Right cardiac atrium (tissue), 5 donors: ENCODE measurements around the gene MISP3. TPM values are rescaled to one million over a fixed set of nuclear protein-coding genes. Genes with fewer than 3 reads are reported as not detected.

ENCODE experiments used
- ATAC-seq, 2 donors: fragments of 200-7000 bp; cut with Tn5 transposase; one replicate each; pipeline versions ENCODE4 v1.8.0 to v1.9.1; 2020; ENCODE audit warnings: moderate library complexity in 2 of 2, mild to moderate bottlenecking in 1 of 2
- DNase-seq, 3 donors: peaks; one replicate each; pipeline ENCODE4 v3.0.0-alpha.2; 2020
- H3K27ac ChIP-seq: one replicate; pipeline ENCODE4 v1.5.1; 2013; ENCODE audit warnings: mild to moderate bottlenecking, low read length, control low read depth, moderate library complexity
- H3K27me3 ChIP-seq: one replicate; pipeline ENCODE4 v1.6.1; 2013; ENCODE audit not compliant: control insufficient read depth, insufficient read depth
- H3K4me1 ChIP-seq: one replicate; pipeline ENCODE4 v1.6.1; 2013; ENCODE audit warnings: low read length; ENCODE audit not compliant: control insufficient read depth, insufficient read depth
- H3K4me3 ChIP-seq: one replicate; pipeline ENCODE4 v1.5.1; 2013; ENCODE audit warnings: low read length, control low read depth
- H3K9me3 ChIP-seq: one replicate; pipeline ENCODE4 v1.6.1; 2013; ENCODE audit warnings: low read length; ENCODE audit not compliant: control insufficient read depth
- WGBS: extraction: QIAGEN DNeasy Blood & Tissue Kit; methylation state at CpG from one replicate; pipeline ENCODE4 v1.1.7; 2013; 5-methylcytosine and 5-hydroxymethylcytosine counted together
- intact Hi-C, 4 donors: fragments of 100-400 bp; cut with DNase I; formaldehyde crosslinking; loops; one replicate each; pipeline versions ENCODE4 v1.11.0 to v1.14.0; 2022 to 2023
- polyA plus RNA-seq: library from polyadenylated mRNA; stranded (reverse); fragments of 200-250 nt; gene quantifications from one replicate; pipeline ENCODE4 v1.2.3, GENCODE V29; 2013
- total RNA-seq, 4 donors: library from RNA; stranded (reverse); fragmentation: NEBNext Ultra II Directional; extraction: Animal tissue kit (Norgen Biotek cat#: 25700); gene quantifications; one replicate each; pipeline ENCODE4 v1.2.1, GENCODE V29; 2021
- donor health status: healthy with polysubstance abuse.
- donor health status: DM: no; HTN: yes; CAD: no.
- donor health status: DM: no; HTN: no; CAD: no.
- donor health status: DM: no; HTN: yes; CAD: no; lungs with severe emphysema.
- donor health status: DM: yes; HTN: yes; CAD: no.

The MISP3 gene
- total and polyA plus RNA-seq, 5 donors, result 6.4 to 11.1 (median 9.4) TPM

GRCh38 chr19:14093117-14093823, 20.7 kb downstream of the MISP3 start:
- intact Hi-C loops, result no loop called here
- ATAC-seq, result no peak
- Histone ChIP-seq H3K9me3 (no peaks in the 10 kb centered on the region), H3K27ac (no peak overlapping the region), H3K4me1 (no peaks in the 10 kb centered on the region), H3K27me3 (no peaks in the 10 kb centered on the region), H3K4me3 (no peak overlapping the region)
- WGBS, result 96% methylated on average over 9 of the region's 9 CpGs
- DNase-seq, result no peak

- Histone ChIP-seq H3K27me3 (no peaks in the 10 kb centered on the region), H3K27ac (no peak overlapping the region), H3K4me1 (no peaks in the 10 kb centered on the region), H3K9me3 (no peaks in the 10 kb centered on the region), H3K4me3 (no peak overlapping the region)
- ATAC-seq (no peak), DNase-seq (no peak)
- intact Hi-C loops, result no loop called here
- WGBS, result 82% methylated on average over 7 of the region's 7 CpGs
These were observed 22.3 kb downstream of the MISP3 start for GRCh38 chr19:14094854-14095253.

GRCh38 chr19:14096272-14096992, 23.8 kb downstream of the MISP3 start:
- no peaks in the 10 kb centered on the region for H3K27me3 ChIP-seq
- H3K4me1 ChIP-seq, result no peaks in the 10 kb centered on the region
- H3K9me3 ChIP-seq, result no peaks in the 10 kb centered on the region
- intact Hi-C loops, result no loop called here
- WGBS, result 95% methylated on average over 11 of the region's 11 CpGs
- no peak overlapping the region for H3K4me3 ChIP-seq
- ATAC-seq (no peak), DNase-seq (no peak)
- no peak overlapping the region for H3K27ac ChIP-seq

GRCh38 chr19:14097532-14098151, 25.1 kb downstream of the MISP3 start:
- Histone ChIP-seq H3K4me1 (no peaks in the 10 kb centered on the region), H3K27me3 (no peaks in the 10 kb centered on the region), H3K9me3 (no peaks in the 10 kb centered on the region), H3K4me3 (no peak overlapping the region), H3K27ac (no peak overlapping the region)
- 79% methylated on average over 21 of the region's 21 CpGs for WGBS
- ATAC-seq, result no peak
- DNase-seq, result no peak
- intact Hi-C loops, result no loop called here

- Histone ChIP-seq H3K4me1 (no peaks in the 10 kb centered on the region), H3K4me3 (no peak overlapping the region), H3K27me3 (no peaks in the 10 kb centered on the region), H3K9me3 (no peaks in the 10 kb centered on the region), H3K27ac (no peak overlapping the region)
- DNase-seq (peak in 1 of 3 donors; percentile 11), ATAC-seq (no peak)
- 96% methylated on average over 6 of the region's 6 CpGs for WGBS
- intact Hi-C loops, result no loop called here
These were observed 28.5 kb downstream of the MISP3 start for GRCh38 chr19:14101003-14101545.

GRCh38 chr19:14102102-14102696, 29.6 kb downstream of the MISP3 start:
- ATAC-seq (peak; percentile 10 to 16), DNase-seq (peak; percentile 29 to 69 (median 45))
- intact Hi-C loops, result no loop called here
- Histone ChIP-seq H3K4me1 (no peaks in the 10 kb centered on the region), H3K27ac (peak overlapping the region; percentile 48), H3K9me3 (no peaks in the 10 kb centered on the region), H3K27me3 (no peaks in the 10 kb centered on the region), H3K4me3 (no peak overlapping the region)
- 58% methylated on average over 11 of the region's 11 CpGs for whole genome bisulfite sequencing

GRCh38 chr19:14102756-14103155, 30.2 kb downstream of the MISP3 start:
- H3K4me1 ChIP-seq, result no peaks in the 10 kb centered on the region
- no peaks in the 10 kb centered on the region for H3K27me3 ChIP-seq
- no peak overlapping the region for H3K27ac ChIP-seq
- intact Hi-C loops, result no loop called here
- no peak overlapping the region for H3K4me3 ChIP-seq
- no peak for ATAC-seq
- no peaks in the 10 kb centered on the region for H3K9me3 ChIP-seq
- WGBS, result 87% methylated on average over 10 of the region's 10 CpGs
- DNase-seq, result no peak

GRCh38 chr19:14103310-14103709, 30.7 kb downstream of the MISP3 start:
- Histone ChIP-seq H3K9me3 (no peaks in the 10 kb centered on the region), H3K4me3 (no peak overlapping the region), H3K27ac (no peak overlapping the region), H3K27me3 (no peaks in the 10 kb centered on the region), H3K4me1 (no peaks in the 10 kb centered on the region)
- no peak for ATAC-seq
- intact Hi-C loops, result no loop called here
- WGBS, result 91% methylated on average over 1 of the region's 1 CpG
- DNase-seq, result peak in 1 of 3 donors; percentile 24

GRCh38 chr19:14105680-14106079, 33.1 kb downstream of the MISP3 start:
- intact Hi-C loops, result no loop called here
- H3K9me3 ChIP-seq, result no peaks in the 10 kb centered on the region
- no peak overlapping the region for H3K27ac ChIP-seq
- H3K4me1 ChIP-seq, result no peaks in the 10 kb centered on the region
- 84% methylated on average over 8 of the region's 8 CpGs for WGBS
- H3K27me3 ChIP-seq, result no peaks in the 10 kb centered on the region
- no peak for ATAC-seq
- DNase-seq, result peak in 1 of 3 donors; percentile 37
- no peak overlapping the region for H3K4me3 ChIP-seq

- DNase-seq (peak in 2 of 3 donors; percentile 55 to 73), ATAC-seq (peak in 1 of 2 donors; percentile 43)
- WGBS, result 74% methylated on average over 16 of the region's 16 CpGs
- Histone ChIP-seq H3K27ac (peak overlapping the region; percentile 93), H3K4me3 (no peak overlapping the region), H3K4me1 (peaks cover 2% of the 10 kb centered on the region), H3K9me3 (no peaks in the 10 kb centered on the region), H3K27me3 (no peaks in the 10 kb centered on the region)
- intact Hi-C loops, result no loop called here
These were observed 34.3 kb downstream of the MISP3 start for GRCh38 chr19:14106840-14107239.
